GM12872 (cell line): ENCODE results near the gene CMC2.

Experiments
- TF ChIP-seq, protein P1 (sequence below): IDR thresholded peaks from 3 replicates; pipeline ENCODE4 v1.5.1; 2011; ENCODE audit warnings: low read depth, mild to moderate bottlenecking, low read length, moderate library complexity; ENCODE audit not compliant: insufficient read depth

CMC2 gene

DNA sequence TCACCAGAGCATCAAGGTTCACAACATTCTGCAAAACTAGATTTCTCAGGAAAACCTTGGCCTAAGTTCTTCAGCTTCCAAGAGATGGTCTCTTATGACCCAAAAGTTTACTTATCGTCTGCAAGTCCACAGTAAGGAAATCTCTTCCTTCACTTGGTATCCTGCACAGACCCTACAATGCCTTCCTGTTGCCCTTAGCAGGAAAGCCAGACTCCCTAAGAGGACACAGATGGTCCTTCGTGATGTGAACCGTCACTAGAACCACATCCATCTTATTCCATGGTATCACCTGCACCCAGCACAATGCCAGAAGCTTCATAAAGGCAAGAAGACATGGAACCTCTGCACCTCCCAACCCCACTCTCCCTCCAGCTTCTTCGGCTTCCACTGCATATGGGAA is 34.1 kb downstream of the CMC2 start:
- TF ChIP-seq, protein P1, sequence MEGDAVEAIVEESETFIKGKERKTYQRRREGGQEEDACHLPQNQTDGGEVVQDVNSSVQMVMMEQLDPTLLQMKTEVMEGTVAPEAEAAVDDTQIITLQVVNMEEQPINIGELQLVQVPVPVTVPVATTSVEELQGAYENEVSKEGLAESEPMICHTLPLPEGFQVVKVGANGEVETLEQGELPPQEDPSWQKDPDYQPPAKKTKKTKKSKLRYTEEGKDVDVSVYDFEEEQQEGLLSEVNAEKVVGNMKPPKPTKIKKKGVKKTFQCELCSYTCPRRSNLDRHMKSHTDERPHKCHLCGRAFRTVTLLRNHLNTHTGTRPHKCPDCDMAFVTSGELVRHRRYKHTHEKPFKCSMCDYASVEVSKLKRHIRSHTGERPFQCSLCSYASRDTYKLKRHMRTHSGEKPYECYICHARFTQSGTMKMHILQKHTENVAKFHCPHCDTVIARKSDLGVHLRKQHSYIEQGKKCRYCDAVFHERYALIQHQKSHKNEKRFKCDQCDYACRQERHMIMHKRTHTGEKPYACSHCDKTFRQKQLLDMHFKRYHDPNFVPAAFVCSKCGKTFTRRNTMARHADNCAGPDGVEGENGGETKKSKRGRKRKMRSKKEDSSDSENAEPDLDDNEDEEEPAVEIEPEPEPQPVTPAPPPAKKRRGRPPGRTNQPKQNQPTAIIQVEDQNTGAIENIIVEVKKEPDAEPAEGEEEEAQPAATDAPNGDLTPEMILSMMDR = no peak

DNA sequence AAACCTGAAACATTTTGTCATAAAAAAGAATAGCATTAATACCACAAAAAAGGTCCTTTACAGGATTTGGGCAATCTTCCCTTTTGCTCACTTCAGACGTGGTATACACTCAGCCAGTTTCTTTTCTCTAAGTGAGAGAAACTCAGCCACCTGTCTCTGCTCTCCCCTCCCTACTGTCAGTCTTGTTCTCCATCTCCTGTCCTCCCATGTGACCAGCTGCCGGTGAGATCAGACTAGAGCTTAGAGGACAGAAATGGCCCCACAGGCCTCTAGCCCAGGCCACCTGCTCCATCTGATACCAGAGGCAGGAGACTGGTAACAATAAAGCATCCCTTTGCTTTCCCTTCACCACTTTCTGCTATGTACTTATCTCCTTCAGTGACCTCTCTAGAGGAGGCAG is 34.9 kb downstream of the CMC2 start:
- TF ChIP-seq, protein P1 = no peak

DNA sequence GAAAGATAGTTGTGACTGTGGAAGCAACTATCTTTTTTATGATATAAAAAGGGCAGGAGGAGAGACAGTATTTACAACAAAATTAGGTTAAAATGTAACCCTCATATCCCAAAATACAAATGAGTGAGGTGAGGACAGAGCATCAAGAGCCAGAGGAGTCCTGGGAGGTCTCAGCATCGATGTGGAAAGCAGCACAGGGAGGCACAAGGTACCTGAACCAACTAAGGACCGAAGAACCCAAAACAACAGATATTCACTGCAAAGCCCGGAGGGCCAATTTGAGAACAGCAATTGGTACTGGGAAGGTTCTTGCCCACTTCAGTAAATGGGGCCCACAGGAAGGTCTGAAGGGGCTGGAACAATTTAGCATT is 37.6 kb downstream of the CMC2 start:
- TF ChIP-seq, protein P1 = no peak

DNA sequence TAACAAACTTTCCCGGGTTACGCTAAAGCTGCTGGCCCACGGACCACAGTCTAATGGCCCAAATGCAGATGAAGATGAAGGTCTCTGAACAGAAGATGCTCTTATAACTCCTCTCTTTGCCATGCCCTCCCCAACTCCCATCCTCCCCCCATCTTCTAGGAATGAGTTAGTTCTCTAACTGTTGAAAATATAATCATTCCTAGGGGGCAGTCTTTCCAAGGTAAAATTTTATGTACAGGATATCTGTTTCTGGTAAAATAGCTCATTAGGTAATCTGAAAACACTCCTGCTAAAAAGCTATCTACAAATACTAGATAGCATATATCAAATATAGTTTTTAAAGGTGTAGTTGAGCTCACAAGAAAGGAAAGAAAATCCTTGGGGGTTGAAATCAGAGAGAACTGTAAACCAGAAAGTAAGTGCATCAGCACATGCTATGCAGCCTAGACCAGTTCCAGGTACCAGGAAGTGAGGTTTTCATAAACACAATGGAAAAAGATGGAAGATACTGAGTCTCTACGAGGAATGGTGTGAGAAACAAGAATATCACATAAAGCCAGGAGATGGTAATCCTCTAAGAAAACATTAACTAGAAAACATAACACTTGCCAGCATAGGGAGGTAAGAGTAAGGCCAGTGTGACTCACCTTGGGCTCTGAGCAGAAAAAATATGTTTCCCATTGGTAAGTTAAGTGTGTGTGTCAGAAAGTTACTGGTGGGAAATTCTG is 38.1 kb downstream of the CMC2 start:
- TF ChIP-seq, protein P1 = no peak

DNA sequence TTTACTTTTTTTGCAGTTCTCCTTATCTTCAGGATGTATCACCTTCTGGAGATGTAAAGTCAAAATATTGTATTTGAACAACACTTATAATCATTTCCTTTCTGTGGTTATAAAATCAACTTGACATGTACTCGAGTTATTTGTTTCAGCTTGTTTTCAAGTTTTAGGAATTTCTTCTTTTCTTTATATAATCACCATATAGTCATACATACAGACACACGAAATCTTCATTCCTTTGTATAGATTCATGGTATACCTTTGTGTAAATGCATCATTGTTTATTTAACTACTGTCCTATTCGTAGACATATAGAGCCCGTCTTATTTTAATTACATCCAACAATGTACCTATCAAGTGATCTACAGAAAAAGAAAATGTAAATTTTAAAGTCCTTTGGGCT is 40.1 kb downstream of the CMC2 start:
- TF ChIP-seq, protein P1 = no peak

DNA sequence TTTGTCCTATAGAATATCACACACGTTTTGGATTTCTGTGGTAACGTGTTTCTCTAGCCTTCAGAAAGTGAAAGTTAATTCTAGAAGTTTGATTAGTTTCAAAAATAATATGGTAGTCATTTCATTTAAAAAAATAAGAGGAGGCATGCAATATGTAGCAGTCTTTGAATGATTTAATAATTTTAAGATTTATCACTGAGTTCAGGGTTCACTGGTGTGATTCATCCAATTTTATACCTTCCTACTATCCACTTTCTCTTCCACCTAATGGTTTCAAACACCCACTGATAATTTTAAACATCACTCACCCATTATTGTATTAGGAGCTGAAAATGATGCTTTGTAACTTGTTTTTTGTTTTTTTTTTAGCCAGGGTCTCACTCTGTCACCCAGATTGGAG is 42.3 kb downstream of the CMC2 start:
- TF ChIP-seq, protein P1 = no peak

DNA sequence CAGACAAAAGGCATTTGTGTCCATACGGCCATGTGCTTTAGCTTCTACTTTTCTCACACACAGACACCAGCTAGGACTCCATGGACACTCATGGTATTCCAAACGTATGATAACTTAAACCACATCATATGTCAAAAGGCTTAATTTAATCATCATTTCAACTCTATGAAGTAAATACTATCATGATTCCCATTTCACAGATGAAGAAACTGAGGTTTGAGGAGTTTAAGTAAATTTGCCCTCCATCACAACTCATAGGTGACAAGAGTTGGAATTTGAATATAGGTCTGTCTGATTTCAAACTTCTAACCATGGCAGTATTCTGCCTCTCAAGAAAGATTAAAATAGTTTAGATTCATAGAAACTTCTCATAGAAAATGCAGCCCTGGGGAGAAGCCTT is 43.8 kb downstream of the CMC2 start:
- TF ChIP-seq, protein P1 = no peak
